GM20000 (cell line): ENCODE measurements around the gene CLNK.

ENCODE experiments used
- DNase-seq: peaks from one replicate; pipeline ENCODE4 v3.0.0; 2012; ENCODE audit warnings: low spot score
- TF ChIP-seq, protein P1 (sequence below): IDR thresholded peaks from 2 replicates; pipeline ENCODE4 v1.5.1; 2012; ENCODE audit warnings: mild to moderate bottlenecking, control low read depth; ENCODE audit errors: extremely low read depth, missing control alignments

CLNK gene

DNA sequence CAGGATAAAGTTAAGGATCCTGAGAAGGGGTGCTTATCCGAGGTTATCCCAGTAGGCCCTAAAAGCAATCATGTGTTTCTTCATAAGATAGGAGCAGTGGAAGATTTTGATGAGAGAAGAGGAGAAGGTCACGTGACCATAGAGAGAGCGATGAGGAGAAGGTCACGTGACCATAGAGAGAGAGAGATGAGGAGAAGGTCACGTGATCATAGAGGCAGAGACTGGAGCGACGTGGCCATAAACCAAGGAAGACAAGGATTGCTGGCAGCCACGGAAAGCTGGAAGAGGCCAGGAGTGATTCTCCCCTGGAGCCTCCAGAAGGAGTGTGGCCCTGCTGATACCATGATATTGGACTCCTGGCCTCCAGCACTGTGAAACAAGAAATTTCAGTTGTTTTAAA, 188.9 kb downstream of the CLNK start:
- TF ChIP-seq, protein P1, sequence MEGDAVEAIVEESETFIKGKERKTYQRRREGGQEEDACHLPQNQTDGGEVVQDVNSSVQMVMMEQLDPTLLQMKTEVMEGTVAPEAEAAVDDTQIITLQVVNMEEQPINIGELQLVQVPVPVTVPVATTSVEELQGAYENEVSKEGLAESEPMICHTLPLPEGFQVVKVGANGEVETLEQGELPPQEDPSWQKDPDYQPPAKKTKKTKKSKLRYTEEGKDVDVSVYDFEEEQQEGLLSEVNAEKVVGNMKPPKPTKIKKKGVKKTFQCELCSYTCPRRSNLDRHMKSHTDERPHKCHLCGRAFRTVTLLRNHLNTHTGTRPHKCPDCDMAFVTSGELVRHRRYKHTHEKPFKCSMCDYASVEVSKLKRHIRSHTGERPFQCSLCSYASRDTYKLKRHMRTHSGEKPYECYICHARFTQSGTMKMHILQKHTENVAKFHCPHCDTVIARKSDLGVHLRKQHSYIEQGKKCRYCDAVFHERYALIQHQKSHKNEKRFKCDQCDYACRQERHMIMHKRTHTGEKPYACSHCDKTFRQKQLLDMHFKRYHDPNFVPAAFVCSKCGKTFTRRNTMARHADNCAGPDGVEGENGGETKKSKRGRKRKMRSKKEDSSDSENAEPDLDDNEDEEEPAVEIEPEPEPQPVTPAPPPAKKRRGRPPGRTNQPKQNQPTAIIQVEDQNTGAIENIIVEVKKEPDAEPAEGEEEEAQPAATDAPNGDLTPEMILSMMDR, result no peak
- no peak for DNase-seq

DNA sequence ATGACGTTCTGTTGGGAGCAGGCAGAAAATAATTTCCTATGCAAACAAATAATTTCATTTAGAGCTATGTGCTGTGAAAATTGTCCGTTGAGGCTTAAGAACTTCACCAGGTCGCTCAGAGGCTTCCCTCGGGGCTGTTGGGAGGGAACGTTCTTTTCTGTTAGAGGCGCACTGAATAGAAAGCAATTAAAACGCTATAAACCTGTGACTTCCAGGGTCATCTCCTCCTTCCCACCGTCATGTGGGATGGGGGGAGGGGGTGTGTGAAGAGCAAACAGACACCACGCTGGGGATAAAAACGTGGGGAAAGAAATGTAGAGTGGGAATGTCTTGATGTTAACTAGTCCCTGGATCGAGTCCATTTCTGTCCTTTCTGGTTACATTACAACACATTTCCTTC, 192.1 kb downstream of the CLNK start:
- no peak for DNase-seq
- TF ChIP-seq, protein P1, result no peak

DNA sequence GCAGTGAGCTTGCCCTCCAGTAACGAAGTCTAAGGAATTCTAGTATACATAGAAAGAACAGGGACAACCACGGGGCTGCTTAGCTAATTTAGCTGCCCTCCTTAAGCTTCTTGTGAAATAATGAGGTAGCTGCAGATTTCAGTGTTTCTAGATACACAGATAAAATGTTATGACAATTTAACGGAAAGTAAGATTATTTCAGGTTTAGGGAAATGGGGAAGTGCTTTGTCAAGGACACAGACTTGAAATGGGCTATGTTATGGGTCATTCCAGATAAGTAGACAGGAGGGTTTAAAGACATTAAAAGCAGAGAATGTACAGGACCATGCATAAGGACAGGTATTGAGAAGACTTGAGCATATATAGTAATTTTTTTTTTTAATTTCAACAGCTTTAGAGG, 193.2 kb downstream of the CLNK start:
- DNase-seq, result no peak
- TF ChIP-seq, protein P1, result no peak

DNA sequence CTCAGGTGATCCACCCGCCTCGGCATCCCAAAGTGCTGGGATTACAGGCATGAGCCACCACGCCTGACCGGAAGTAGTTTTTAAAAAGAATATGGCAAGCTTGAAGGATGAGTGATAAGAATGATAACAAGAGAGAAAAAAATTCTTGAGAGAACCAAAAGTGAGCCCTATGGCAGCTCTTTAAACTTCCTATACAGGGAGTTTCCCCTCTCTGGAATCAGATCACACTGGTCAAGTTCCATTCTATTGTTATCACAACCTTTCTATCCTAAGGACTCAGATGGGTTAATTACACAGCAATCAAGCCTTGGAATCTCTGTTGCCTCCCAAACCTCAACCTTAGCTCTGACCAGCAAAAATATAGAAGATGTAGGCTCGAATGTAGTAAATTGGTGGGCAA, 193.6 kb downstream of the CLNK start:
- DNase-seq, result no peak
- TF ChIP-seq, protein P1, result no peak

DNA sequence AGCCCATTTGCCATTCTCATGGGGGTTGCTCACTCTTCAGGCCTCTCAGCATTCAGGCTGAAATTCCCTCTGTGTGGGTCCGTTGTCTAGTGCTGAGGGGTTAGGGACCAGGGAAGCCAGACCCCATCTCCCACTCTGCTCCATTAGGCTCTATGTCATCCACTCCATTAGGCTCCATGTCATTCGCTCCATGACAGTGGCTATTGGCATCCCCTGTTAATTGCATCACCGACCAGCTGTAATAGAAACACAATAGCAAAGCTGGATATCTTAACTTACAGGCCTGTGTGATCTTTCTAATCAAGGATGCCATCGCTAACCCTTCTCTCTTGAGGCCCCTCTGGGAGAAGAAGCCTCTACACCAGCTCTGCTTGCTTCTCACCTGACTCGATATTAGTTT, 201.7 kb downstream of the CLNK start:
- TF ChIP-seq, protein P1, result no peak
- DNase-seq, result no peak

DNA sequence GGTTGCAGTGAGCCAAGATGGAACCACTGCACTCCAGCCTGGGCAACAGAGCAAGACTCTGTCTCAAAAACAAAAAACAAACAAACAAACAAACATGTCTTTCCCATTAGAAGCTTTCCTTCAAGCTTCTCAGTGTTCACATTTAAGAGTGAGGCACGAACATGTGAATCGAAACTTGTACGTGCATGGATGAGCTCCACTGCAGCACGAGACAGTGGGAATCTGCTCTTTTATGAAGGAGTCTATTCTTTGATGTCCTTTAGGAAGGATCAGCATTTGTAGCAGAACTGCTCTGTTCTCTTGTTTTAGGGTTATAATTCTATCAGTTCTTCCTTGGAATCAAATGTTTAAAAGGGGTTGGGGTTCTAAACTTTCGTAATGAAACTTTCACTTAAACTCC, 204.0 kb downstream of the CLNK start:
- no peak for DNase-seq
- TF ChIP-seq, protein P1, result no peak

DNA sequence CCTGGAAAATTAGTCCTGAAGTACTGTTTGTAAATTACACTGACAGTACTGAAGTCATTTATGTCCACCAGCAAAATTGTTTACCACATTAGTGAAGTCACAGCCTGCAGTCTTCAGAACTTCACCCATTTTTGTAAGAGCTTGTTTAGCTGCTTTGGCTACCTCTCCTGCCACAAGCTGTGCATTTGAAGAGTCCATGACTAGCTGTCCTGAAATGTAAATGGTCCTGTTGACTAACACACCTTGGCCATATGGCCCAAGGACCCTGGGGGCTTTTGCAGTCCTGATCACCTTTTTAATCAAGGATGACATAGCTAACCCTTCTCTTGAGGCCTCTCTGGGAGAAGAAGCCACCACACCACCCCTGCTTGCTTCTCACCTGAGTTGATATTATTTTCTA, 205.9 kb downstream of the CLNK start:
- TF ChIP-seq, protein P1, result no peak
- no peak for DNase-seq
